Adrenal gland (tissue), 12 donors: ENCODE measurements around the gene HTR7. TPM values are rescaled to one million over a fixed set of nuclear protein-coding genes. Genes with fewer than 3 reads are reported as not detected.
"Not testable (repeated sequence)": the region's sequence is repeated elsewhere in the genome, so short reads cannot be mapped to it uniquely, and the experiment has no call there.

Experiments
- DNase-seq, 7 donors: peaks; one replicate each; pipeline ENCODE4 v3.0.0-alpha.2; 2019 to 2020
- H3K27ac ChIP-seq, 5 donors: fragments of 200-600 bp; sonication (generic) in 4 of 5; 1 replicate in 3 of 5; 2 replicates in 2 of 5; pipeline versions ENCODE4 v1.5.1 to v1.8.0; 2016 to 2020; ENCODE audit warnings: mild to moderate bottlenecking in 1 of 5
- H3K27me3 ChIP-seq: fragments of 200-600 bp; 2 replicates; pipeline ENCODE4 v1.8.0; 2021
- H3K36me3 ChIP-seq, 2 donors: fragments of 200-600 bp; replicated peaks in 1 of 2; 1 replicate in 1 of 2; 2 replicates in 1 of 2; pipeline versions ENCODE4 v1.5.1 to v1.8.0; 2018 to 2022
- H3K4me1 ChIP-seq, 2 donors: fragments of 200-600 bp; replicated peaks in 1 of 2; 1 replicate in 1 of 2; 2 replicates in 1 of 2; pipeline versions ENCODE4 v1.5.1 to v1.8.0; 2018 to 2021
- H3K4me3 ChIP-seq, 4 donors: fragments of 200-600 bp; sonication (generic) in 3 of 4; one replicate each; pipeline ENCODE4 v1.5.1; 2016 to 2018
- H3K9me3 ChIP-seq, 3 donors: fragments of 200-600 bp; sonication (generic) in 1 of 3; replicated peaks in 1 of 3; 1 replicate in 2 of 3; 2 replicates in 1 of 3; pipeline versions ENCODE4 v1.5.1 to v1.8.0; 2016 to 2021
- POLR2A ChIP-seq, 2 donors: fragments of 450-650 bp; IDR thresholded peaks; one replicate each; pipeline ENCODE4 v1.6.1; 2017; ENCODE audit warnings: antibody characterized with exemption in 2 of 2, mild to moderate bottlenecking in 2 of 2, moderate library complexity in 1 of 2
- WGBS, 4 donors: extraction: QIAGEN DNeasy Blood & Tissue Kit in 2 of 4; methylation state at CpG; one replicate each; pipeline versions ENCODE4 v1.1.5 to v1.1.7; 2013 to 2017; 5-methylcytosine and 5-hydroxymethylcytosine counted together
- intact Hi-C, 2 donors: fragments of 100-400 bp; cut with DNase I; formaldehyde crosslinking; loops; one replicate each; pipeline versions ENCODE4 v1.14.1 to v1.15.0; 2022 to 2023
- polyA plus RNA-seq, 3 donors: library from polyadenylated mRNA; stranded (reverse); fragments of 200-250 nt in 2 of 3; fragments of 350-450 nt in 1 of 3; fragmentation: Illumina TruSeq in 1 of 3; extraction: RNeasy Lipid Tissue Mini Kit (QIAGEN cat#74804) in 1 of 3; gene quantifications; one replicate each; pipeline ENCODE4 v1.2.3, GENCODE V29; 2013 to 2014
- total RNA-seq, 9 donors: library from RNA; depleted of rRNA in 4 of 9; stranded (reverse); fragments of >200 nt in 4 of 9; fragments of 120-200 nt in 1 of 9; fragmentation: NEBNext Ultra II Directional in 1 of 9; extraction: Animal tissue kit (Norgen Biotek cat#: 25700) in 1 of 9; gene quantifications; one replicate each; pipeline versions ENCODE4 v1.1.0 to v1.2.4, GENCODE V29; 2013 to 2023
- TF ChIP-seq, protein P1 (sequence below), 6 experiments: fragments of 450-650 bp in 4 of 6; fragments of 200-600 bp in 2 of 6; sonication (generic) in 1 of 6; IDR thresholded peaks; 1 replicate in 5 of 6; 2 replicates in 1 of 6; pipeline versions ENCODE4 v1.5.1 to v1.8.0; 2016 to 2021; ENCODE audit warnings: antibody characterized with exemption in 6 of 6, mild to moderate bottlenecking in 2 of 6, moderate library complexity in 1 of 6
- donor health status: healthy with polysubstance abuse.
- donor health status: Bipolar disorder and iron deficiency.
- donor health status: DM: yes; HTN: yes; CAD: no.
- donor health status: DM: no; HTN: no; CAD: no.
- donor health status: DM: no; HTN: no; CAD: no.
- donor health status: DM: yes; HTN: yes; CAD: no.

Gene HTR7
- total and polyA plus RNA-seq, 12 donors = 0.03 to 0.50 (median 0.35) TPM; not detected in 1

DNA sequence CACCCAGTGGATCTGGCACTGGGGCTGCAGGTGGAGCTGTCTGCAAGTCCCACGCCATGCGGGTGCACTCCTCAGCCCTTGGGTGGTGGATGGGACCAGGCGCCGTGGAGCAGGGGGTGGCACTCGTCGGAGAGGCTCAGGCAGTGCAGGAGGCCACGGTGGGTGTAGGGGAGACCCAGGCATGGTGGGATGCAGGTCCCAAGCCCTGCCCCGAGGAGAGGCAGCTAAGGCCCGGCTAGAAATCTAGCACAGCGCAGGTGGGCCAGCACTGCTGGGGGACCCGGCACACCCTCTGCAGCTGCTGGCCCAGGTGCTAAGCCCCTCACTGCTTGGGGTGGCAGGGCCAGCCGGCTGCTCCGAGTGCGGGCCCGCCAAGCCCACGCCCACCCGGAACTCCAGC, 25.7 kb downstream of the HTR7 start:
- 80 to 100% (median 89%) methylated on average over 1 to 17 of the region's 17 CpGs for WGBS, 4 donors
- H3K4me3 ChIP-seq = no peak overlapping the region
- no peaks in the 10 kb centered on the region for H3K9me3 ChIP-seq
- no peaks in the 10 kb centered on the region for H3K36me3 ChIP-seq
- H3K4me1 ChIP-seq = no peaks in the 10 kb centered on the region
- no peak for DNase-seq
- no peak for TF ChIP-seq POLR2A (IDR thresholded peaks at IDR 0.05)
- TF ChIP-seq, protein P1, sequence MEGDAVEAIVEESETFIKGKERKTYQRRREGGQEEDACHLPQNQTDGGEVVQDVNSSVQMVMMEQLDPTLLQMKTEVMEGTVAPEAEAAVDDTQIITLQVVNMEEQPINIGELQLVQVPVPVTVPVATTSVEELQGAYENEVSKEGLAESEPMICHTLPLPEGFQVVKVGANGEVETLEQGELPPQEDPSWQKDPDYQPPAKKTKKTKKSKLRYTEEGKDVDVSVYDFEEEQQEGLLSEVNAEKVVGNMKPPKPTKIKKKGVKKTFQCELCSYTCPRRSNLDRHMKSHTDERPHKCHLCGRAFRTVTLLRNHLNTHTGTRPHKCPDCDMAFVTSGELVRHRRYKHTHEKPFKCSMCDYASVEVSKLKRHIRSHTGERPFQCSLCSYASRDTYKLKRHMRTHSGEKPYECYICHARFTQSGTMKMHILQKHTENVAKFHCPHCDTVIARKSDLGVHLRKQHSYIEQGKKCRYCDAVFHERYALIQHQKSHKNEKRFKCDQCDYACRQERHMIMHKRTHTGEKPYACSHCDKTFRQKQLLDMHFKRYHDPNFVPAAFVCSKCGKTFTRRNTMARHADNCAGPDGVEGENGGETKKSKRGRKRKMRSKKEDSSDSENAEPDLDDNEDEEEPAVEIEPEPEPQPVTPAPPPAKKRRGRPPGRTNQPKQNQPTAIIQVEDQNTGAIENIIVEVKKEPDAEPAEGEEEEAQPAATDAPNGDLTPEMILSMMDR (IDR thresholded peaks at IDR 0.05) = no peak
- H3K27me3 ChIP-seq = no peaks in the 10 kb centered on the region
- H3K27ac ChIP-seq = no peak overlapping the region
- intact Hi-C loops = no loop called here

DNA sequence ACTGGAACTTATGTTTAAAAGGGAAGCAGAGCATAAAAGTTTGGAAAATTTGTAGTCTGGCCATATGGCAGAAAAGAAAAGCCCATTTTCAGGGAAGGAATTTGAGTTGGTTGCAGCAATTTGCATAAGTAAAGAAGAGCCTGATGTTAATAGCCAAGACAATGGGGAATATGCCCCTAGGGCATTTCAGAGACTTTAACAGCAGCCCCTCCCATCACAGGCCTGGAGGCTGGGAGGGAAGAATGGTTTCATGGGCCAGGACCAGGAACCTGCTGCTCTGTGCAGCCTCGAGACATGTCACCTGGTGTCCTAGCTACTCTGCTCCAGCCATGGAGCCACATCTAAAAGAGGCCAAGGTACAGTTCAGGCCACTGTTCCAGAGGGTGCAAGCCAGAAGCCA, 35.3 kb downstream of the HTR7 start:
- no peak overlapping the region for H3K27ac ChIP-seq
- no peaks in the 10 kb centered on the region for H3K4me1 ChIP-seq
- intact Hi-C loops = no loop called here
- peaks cover 5% of the 10 kb centered on the region for H3K27me3 ChIP-seq
- no peak for TF ChIP-seq POLR2A (IDR thresholded peaks at IDR 0.05)
- TF ChIP-seq, protein P1 (IDR thresholded peaks at IDR 0.05) = no peak
- no peak for DNase-seq
- no peaks in the 10 kb centered on the region for H3K9me3 ChIP-seq
- no peak overlapping the region for H3K4me3 ChIP-seq
- 60 to 100% (median 90%) methylated on average over 1 of the region's 1 CpG for WGBS, 4 donors
- H3K36me3 ChIP-seq = no peaks in the 10 kb centered on the region

DNA sequence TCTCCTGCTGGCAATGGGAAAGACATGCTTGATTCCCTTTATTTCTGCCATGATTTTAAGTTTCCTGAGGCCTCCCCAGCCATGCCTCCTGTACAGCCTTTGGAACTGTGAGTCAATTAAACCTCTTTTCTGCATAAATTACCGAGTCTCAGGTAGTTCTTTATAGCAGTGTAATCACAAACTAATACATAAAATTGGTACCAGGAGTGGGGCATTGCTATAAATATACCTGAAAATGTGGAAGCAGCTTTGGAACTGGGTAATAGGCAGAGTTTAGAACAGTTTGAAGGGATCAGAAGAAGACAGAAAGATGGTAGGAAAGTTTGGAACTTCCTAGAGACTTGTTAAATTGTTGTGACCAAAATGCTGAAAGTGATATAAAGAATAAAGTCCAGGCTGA, 36.0 kb downstream of the HTR7 start:
- intact Hi-C loops, DNase-seq, H3K27ac ChIP-seq, H3K4me1 ChIP-seq, H3K27me3 ChIP-seq, H3K9me3 ChIP-seq, H3K36me3 ChIP-seq, H3K4me3 ChIP-seq: not testable (repeated sequence)
- WGBS, 4 donors = 24 to 52% (median 45%) methylated on average over 1 of the region's 1 CpG

DNA sequence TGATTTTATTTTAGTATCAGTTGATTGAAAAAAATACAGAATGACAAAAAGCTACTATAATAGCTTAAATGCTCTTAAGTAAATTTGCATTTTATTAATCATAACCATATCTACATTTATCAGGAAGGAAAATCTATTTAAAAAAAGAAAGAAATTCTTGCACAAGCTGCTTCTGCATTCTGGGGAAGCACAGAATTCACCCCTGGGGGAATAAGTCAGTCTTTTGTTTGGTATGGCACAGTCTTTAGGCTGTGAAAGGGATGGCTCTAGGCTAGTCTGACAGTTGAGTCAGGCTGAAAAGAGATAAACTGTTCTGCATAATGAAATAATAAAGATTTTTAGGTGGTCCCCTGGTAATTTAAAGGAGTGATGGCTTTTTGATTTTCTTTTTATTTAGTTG, 37.9 kb downstream of the HTR7 start:
- Histone ChIP-seq H3K4me3 (no peak overlapping the region), H3K4me1 (no peaks in the 10 kb centered on the region), H3K9me3 (no peaks in the 10 kb centered on the region), H3K27ac (no peak overlapping the region), H3K36me3 (no peaks in the 10 kb centered on the region), H3K27me3 (peaks cover 5% of the 10 kb centered on the region)
- DNase-seq = no peak
- intact Hi-C loops = no loop called here
- TF ChIP-seq, protein P1 (IDR thresholded peaks at IDR 0.05) = no peak

DNA sequence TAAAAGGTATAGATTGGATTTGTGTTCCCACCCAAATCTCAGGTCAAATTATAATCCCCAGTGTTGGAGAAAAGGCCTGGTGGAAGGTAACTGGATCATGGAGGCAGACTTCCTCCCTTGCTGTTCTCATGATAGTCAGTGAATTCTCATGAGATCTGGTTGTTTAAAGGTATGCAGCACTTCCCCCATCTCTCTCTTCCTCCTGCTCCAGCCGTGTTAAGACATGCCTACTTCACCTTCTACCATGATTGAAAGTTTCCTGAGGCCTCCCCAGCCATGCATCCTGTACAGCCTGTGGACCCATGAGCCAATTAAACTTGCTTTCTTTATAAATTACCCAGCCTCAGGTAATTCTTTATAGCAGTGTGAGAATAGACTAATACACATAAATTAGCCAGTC, 39.1 kb downstream of the HTR7 start:
- Histone ChIP-seq H3K27me3 (peaks cover 5% of the 10 kb centered on the region), H3K4me3 (no peak overlapping the region), H3K9me3 (no peaks in the 10 kb centered on the region), H3K27ac (no peak overlapping the region), H3K4me1 (no peaks in the 10 kb centered on the region), H3K36me3 (no peaks in the 10 kb centered on the region)
- DNase-seq = no peak
- WGBS, 4 donors = 11 to 55% (median 34%) methylated on average over 1 of the region's 1 CpG
- TF ChIP-seq POLR2A (IDR thresholded peaks at IDR 0.05) = no peak
- TF ChIP-seq, protein P1 (IDR thresholded peaks at IDR 0.05) = no peak
- intact Hi-C loops = no loop called here
